Neural crest cell (in vitro differentiated cells): ENCODE results near the gene CDC42BPA. TPM values are rescaled to one million over a fixed set of nuclear protein-coding genes. Genes with fewer than 3 reads are reported as not detected.

ENCODE experiments used
- DNase-seq: peaks from one replicate; pipeline ENCODE4 v3.0.0; 2021; ENCODE audit warnings: low read depth, mixed read lengths, low spot score
- H3K27ac Mint-ChIP-seq: one replicate; pipeline ENCODE4 v1.8.0; 2021; ENCODE audit warnings: mild to moderate bottlenecking, mixed read lengths; ENCODE audit not compliant: unreplicated experiment
- H3K27me3 Mint-ChIP-seq: 2 replicates; pipeline ENCODE4 v1.8.0; 2021; ENCODE audit warnings: low read depth, mild to moderate bottlenecking, mixed read lengths
- H3K36me3 Mint-ChIP-seq: 2 replicates; pipeline ENCODE4 v1.8.0; 2021; ENCODE audit warnings: low read depth, mild to moderate bottlenecking, mixed read lengths
- H3K4me1 Mint-ChIP-seq: 2 replicates; pipeline ENCODE4 v1.8.0; 2021; ENCODE audit warnings: mixed read lengths
- H3K4me3 Mint-ChIP-seq: one replicate; pipeline ENCODE4 v1.8.0; 2021; ENCODE audit warnings: mild to moderate bottlenecking, mixed read lengths
- H3K9me3 Mint-ChIP-seq: 2 replicates; pipeline ENCODE4 v1.8.0; 2021; ENCODE audit warnings: mixed read lengths
- long read RNA-seq: library from polyadenylated mRNA; unstranded; transcript quantifications from one replicate; pipeline ENCODE4 v2.0.0, GENCODE V29; 2020
- total RNA-seq: library from RNA; stranded (reverse); gene quantifications from 2 replicates; pipeline ENCODE4 v1.2.1, GENCODE V29; 2021
- TF ChIP-seq, protein P1 (sequence below): fragments of 200-600 bp; sonication (generic); conservative IDR thresholded peaks from 2 replicates; pipeline ENCODE4 v1.5.0; 2021; ENCODE audit warnings: antibody characterized with exemption, mild to moderate bottlenecking

Gene CDC42BPA, protein sequence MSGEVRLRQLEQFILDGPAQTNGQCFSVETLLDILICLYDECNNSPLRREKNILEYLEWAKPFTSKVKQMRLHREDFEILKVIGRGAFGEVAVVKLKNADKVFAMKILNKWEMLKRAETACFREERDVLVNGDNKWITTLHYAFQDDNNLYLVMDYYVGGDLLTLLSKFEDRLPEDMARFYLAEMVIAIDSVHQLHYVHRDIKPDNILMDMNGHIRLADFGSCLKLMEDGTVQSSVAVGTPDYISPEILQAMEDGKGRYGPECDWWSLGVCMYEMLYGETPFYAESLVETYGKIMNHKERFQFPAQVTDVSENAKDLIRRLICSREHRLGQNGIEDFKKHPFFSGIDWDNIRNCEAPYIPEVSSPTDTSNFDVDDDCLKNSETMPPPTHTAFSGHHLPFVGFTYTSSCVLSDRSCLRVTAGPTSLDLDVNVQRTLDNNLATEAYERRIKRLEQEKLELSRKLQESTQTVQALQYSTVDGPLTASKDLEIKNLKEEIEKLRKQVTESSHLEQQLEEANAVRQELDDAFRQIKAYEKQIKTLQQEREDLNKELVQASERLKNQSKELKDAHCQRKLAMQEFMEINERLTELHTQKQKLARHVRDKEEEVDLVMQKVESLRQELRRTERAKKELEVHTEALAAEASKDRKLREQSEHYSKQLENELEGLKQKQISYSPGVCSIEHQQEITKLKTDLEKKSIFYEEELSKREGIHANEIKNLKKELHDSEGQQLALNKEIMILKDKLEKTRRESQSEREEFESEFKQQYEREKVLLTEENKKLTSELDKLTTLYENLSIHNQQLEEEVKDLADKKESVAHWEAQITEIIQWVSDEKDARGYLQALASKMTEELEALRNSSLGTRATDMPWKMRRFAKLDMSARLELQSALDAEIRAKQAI (N-terminal part only)
- 35.6 and 38.0 TPM in 2 replicates for total RNA-seq
- long read RNA-seq, partial matches to known transcripts: 11 of 18 reads
- long read RNA-seq, other reads (novel, unspliced or antisense): 7 of 18 reads

- peak; percentile 73 for DNase-seq
- Mint-ChIP-seq H3K9me3 (no peaks in the 10 kb centered on the region), H3K27ac (peak within 1 kb of the TSS; percentile 95), H3K4me3 (peak within 1 kb of the TSS; percentile 98), H3K36me3 (no peaks in the 10 kb centered on the region), H3K4me1 (peaks cover 55% of the 10 kb centered on the region), H3K27me3 (no peaks in the 10 kb centered on the region)
- TF ChIP-seq, protein P1, sequence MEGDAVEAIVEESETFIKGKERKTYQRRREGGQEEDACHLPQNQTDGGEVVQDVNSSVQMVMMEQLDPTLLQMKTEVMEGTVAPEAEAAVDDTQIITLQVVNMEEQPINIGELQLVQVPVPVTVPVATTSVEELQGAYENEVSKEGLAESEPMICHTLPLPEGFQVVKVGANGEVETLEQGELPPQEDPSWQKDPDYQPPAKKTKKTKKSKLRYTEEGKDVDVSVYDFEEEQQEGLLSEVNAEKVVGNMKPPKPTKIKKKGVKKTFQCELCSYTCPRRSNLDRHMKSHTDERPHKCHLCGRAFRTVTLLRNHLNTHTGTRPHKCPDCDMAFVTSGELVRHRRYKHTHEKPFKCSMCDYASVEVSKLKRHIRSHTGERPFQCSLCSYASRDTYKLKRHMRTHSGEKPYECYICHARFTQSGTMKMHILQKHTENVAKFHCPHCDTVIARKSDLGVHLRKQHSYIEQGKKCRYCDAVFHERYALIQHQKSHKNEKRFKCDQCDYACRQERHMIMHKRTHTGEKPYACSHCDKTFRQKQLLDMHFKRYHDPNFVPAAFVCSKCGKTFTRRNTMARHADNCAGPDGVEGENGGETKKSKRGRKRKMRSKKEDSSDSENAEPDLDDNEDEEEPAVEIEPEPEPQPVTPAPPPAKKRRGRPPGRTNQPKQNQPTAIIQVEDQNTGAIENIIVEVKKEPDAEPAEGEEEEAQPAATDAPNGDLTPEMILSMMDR: no peak
Measured at GRCh38 chr1:227318016-227318852, at the start of gene CDC42BPA. Gene CDC42BPA (minus strand): TSS chr1:227318492. CDS start chr1:227317182, 1,310 bp downstream.

DNA sequence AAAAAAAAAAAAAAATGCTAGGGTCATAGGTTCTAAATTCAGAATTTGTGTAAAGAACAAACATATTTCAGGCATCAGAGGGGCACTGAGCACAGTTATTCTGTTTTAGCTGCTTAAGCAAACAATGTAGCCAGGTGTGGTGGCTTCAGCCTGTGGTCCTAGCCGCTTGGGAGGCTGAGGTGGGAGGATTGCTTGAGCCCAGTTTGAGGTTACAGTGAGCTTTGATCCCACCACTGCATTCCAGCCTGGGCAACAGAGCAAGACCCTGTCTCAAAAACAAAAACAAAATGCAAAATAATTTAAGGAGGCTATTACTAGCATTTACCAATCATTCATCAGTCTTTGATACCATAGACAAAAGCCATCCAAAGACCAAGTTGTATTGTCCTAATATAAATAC, 49.7 kb upstream of the CDC42BPA start:
- no peaks in the 10 kb centered on the region for H3K9me3 Mint-ChIP-seq

DNA sequence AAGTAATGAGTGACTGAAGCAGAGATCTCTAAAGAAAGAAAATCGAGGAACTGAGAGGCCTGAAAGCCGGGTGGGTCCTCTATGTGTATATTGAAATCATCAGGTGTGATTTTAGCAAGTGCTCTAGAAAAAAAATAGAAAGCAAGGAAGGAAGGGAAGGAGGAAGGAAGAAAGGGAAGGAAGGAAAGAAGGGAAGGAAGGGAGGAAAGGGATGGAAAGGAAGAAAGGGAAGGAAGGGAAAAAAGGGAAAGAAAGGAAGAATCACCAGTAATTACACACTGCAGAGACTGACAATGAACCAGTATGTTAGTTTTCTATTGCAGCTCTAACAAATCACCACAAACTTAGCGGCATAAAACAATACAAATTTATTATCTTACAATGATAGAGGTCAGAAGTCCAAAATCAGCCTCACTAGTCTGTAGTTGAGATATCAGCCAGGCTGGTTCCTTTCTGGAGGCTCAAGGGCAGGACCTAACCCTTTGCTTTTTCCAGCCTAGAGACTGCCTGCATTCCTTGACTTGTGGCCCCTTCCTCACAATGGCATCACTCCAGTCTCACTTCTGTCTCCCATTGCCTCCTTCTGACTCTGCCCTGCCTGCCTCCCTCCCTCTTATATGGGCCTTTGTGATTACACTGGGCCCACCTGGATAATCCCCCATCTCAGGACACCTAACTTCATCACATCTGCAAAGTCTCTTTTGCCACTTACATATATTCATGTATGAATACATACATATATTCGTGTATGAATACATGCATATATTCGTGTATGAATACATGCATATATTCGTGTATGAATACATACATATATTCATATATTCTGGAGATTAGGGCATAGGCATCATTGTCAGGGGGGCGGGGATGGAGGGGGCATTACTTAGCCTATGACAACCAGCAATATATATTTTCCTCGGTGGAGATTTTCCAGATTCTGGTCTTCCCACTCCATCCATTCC, 47.5 kb upstream of the CDC42BPA start:
- DNase-seq: no peak
- Mint-ChIP-seq H3K36me3 (no peaks in the 10 kb centered on the region), H3K27me3 (no peaks in the 10 kb centered on the region), H3K4me3 (no peak overlapping the region), H3K4me1 (peaks cover 11% of the 10 kb centered on the region), H3K9me3 (no peaks in the 10 kb centered on the region), H3K27ac (no peak overlapping the region)
- TF ChIP-seq, protein P1: no peak

More for the DNA sequence above, 49.7 kb upstream of the CDC42BPA start:
- Mint-ChIP-seq H3K27ac (no peak overlapping the region), H3K36me3 (no peaks in the 10 kb centered on the region), H3K4me3 (no peak overlapping the region), H3K27me3 (no peaks in the 10 kb centered on the region), H3K4me1 (peaks cover 28% of the 10 kb centered on the region)
- TF ChIP-seq, protein P1: no peak
- no peak for DNase-seq

- Mint-ChIP-seq H3K4me3 (no peak overlapping the region), H3K36me3 (no peaks in the 10 kb centered on the region), H3K9me3 (peaks cover 6% of the 10 kb centered on the region), H3K4me1 (peaks cover 12% of the 10 kb centered on the region), H3K27me3 (no peaks in the 10 kb centered on the region), H3K27ac (no peak overlapping the region)
- TF ChIP-seq, protein P1: no peak
- DNase-seq: no peak
Measured at GRCh38 chr1:227364657-227365056, 46.4 kb upstream of the CDC42BPA start.
